SK-N-SH treated with all-trans-retinoic acid at 6 μM for 48 hours (cell line): Measurements from ENCODE around the gene TNIK.

ENCODE experiments used
- ATAC-seq: fragments of 200-7000 bp; cut with Tn5 transposase; 3 replicates; pipeline ENCODE4 v1.9.1; 2020; ENCODE audit warnings: mild to moderate bottlenecking, moderate library complexity
- BACH2 ChIP-seq: fragments of 250-450 bp; sonication (Bioruptor Pico); IDR thresholded peaks from 2 replicates; pipeline ENCODE4 v1.9.0; 2021; ENCODE audit warnings: mild to moderate bottlenecking, borderline replicate concordance
- CSDC2 ChIP-seq: fragments of 250-450 bp; sonication (Bioruptor Pico); IDR thresholded peaks from 2 replicates; pipeline ENCODE4 v1.5.0; 2020; ENCODE audit warnings: mild to moderate bottlenecking, moderate library complexity
- ESRRG ChIP-seq: fragments of 250-450 bp; sonication (Bioruptor Pico); IDR thresholded peaks from 2 replicates; pipeline ENCODE4 v1.6.1; 2021; ENCODE audit warnings: mild to moderate bottlenecking
- GLIS3 ChIP-seq: fragments of 250-450 bp; sonication (Bioruptor Pico); IDR thresholded peaks from 2 replicates; pipeline ENCODE4 v1.5.0; 2020; ENCODE audit warnings: mild to moderate bottlenecking, moderate library complexity
- ISL1 ChIP-seq: fragments of 250-450 bp; sonication (Bioruptor Pico); IDR thresholded peaks from 2 replicates; pipeline ENCODE4 v2.1.2; 2022; ENCODE audit warnings: mild to moderate bottlenecking, moderate library complexity
- OSR1 ChIP-seq: fragments of 250-450 bp; sonication (Bioruptor Pico); IDR thresholded peaks from 2 replicates; pipeline ENCODE4 v1.8.0; 2022; ENCODE audit warnings: moderate library complexity, mild to moderate bottlenecking, inconsistent platforms
- PPARA ChIP-seq: fragments of 250-450 bp; sonication (Bioruptor Pico); IDR thresholded peaks from 2 replicates; pipeline ENCODE4 v1.5.0; 2020; ENCODE audit warnings: mild to moderate bottlenecking, borderline replicate concordance
- SNAI2 ChIP-seq: fragments of 250-450 bp; sonication (Bioruptor Pico); IDR thresholded peaks from 2 replicates; pipeline ENCODE4 v1.5.0; 2020; ENCODE audit warnings: mild to moderate bottlenecking, moderate library complexity
- TCF4 ChIP-seq: fragments of 250-450 bp; sonication (Bioruptor Pico); IDR thresholded peaks from 2 replicates; pipeline ENCODE4 v1.8.0; 2021; ENCODE audit warnings: mild to moderate bottlenecking, moderate library complexity, borderline replicate concordance
- TOX ChIP-seq: fragments of 250-450 bp; sonication (Bioruptor Pico); IDR thresholded peaks from 2 replicates; pipeline ENCODE4 v1.8.0; 2021; ENCODE audit warnings: mild to moderate bottlenecking, moderate library complexity, borderline replicate concordance
- ZFP3 ChIP-seq: fragments of 250-450 bp; sonication (Bioruptor Pico); IDR thresholded peaks from 2 replicates; pipeline ENCODE4 v1.5.0; 2020; ENCODE audit warnings: mild to moderate bottlenecking, moderate library complexity
- ZFP30 ChIP-seq: fragments of 450-650 bp; formaldehyde crosslinking; IDR thresholded peaks from 2 replicates; pipeline ENCODE4 v1.5.0; 2022; ENCODE audit warnings: mild to moderate bottlenecking, moderate library complexity
- ZNF70 ChIP-seq: fragments of 450-650 bp; formaldehyde crosslinking; IDR thresholded peaks from 2 replicates; pipeline ENCODE4 v1.5.0; 2020; ENCODE audit warnings: mild to moderate bottlenecking, moderate library complexity
- ZNF8 ChIP-seq: fragments of 450-650 bp; formaldehyde crosslinking; IDR thresholded peaks from 2 replicates; pipeline ENCODE4 v1.5.0; 2020; ENCODE audit warnings: mild to moderate bottlenecking, moderate library complexity
- TF ChIP-seq, protein P1 (sequence below): fragments of 250-450 bp; sonication (Bioruptor Pico); IDR thresholded peaks from 2 replicates; pipeline ENCODE4 v1.8.0; 2021; ENCODE audit warnings: low read depth, mild to moderate bottlenecking, moderate library complexity, borderline replicate concordance
- TF ChIP-seq, protein P2 (sequence below): fragments of 250-450 bp; sonication (Bioruptor Pico); IDR thresholded peaks from 2 replicates; pipeline ENCODE4 v1.8.0; 2020; ENCODE audit warnings: mild to moderate bottlenecking, moderate library complexity, borderline replicate concordance
- TF ChIP-seq, protein P3 (sequence below): fragments of 250-450 bp; sonication (Bioruptor Pico); IDR thresholded peaks from 2 replicates; pipeline ENCODE4 v1.5.1; 2020; ENCODE audit warnings: low read depth, mild to moderate bottlenecking, moderate library complexity
- TF ChIP-seq, protein P4 (sequence below): fragments of 250-450 bp; sonication (Bioruptor Pico); IDR thresholded peaks from 2 replicates; pipeline ENCODE4 v1.5.1; 2021; ENCODE audit warnings: mild to moderate bottlenecking, moderate library complexity

The TNIK gene

DNA sequence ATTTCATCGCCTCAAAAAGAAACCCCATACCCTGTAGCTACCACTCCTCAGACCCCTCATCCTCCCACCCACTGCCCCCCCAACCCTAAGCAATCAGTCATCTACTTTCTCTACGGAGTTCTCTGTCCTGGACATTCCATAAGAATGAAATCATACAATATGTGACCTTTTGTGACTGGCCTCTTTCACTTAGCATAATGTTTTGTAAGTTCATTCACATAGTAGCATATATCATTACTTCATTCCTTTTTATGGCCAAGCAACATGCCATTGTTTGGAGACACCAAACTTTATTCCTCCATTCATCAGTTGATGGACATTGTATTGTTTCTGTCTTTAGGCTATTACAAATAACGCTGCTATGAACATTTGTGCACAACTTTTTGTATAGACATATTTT is 64.2 kb downstream of the TNIK start:
- ATAC-seq: no peak; the same call in 1 of the 3 replicates

GRCh38 chr3:171393032-171393744 is 67.0 kb downstream of the TNIK start:
- TF ChIP-seq ISL1 (CRISPR knock-in tag) (peak; percentile 38; the same call in 1 of the 2 replicates), ZNF8 (CRISPR knock-in tag) (no peak)
- TF ChIP-seq, protein P1, sequence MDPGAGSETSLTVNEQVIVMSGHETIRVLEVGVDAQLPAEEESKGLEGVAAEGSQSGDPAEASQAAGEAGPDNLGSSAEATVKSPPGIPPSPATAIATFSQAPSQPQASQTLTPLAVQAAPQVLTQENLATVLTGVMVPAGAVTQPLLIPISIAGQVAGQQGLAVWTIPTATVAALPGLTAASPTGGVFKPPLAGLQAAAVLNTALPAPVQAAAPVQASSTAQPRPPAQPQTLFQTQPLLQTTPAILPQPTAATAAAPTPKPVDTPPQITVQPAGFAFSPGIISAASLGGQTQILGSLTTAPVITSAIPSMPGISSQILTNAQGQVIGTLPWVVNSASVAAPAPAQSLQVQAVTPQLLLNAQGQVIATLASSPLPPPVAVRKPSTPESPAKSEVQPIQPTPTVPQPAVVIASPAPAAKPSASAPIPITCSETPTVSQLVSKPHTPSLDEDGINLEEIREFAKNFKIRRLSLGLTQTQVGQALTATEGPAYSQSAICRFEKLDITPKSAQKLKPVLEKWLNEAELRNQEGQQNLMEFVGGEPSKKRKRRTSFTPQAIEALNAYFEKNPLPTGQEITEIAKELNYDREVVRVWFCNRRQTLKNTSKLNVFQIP (CRISPR knock-in tag): no peak
- TF ChIP-seq, all 23 proteins: peak for 1
- ATAC-seq: peak; percentile 86

More for the DNA sequence above, 64.2 kb downstream of the TNIK start:
- TF ChIP-seq ISL1 (CRISPR knock-in tag) (peak; percentile 35), TCF4 (CRISPR knock-in tag) (no peak)

DNA sequence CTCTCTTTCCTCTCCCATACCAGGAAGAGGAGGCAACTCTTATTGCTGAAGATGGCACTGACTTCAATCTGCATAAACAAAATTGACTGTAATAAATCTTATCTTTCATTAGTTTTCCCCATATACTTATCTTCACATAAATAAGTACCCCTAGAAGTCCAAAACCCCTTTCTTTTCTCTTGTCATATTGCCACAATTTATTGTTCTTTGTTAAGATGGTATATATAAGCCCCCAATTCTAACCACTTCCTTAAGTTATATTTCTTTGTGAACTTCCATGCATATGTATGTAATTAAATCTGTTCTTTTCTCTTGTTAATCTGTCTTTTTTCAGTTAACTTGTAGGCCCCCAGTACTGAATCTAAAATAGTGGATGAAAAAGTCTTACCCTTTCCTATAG is 68.8 kb downstream of the TNIK start:
- ATAC-seq: no peak
- TF ChIP-seq ZFP3 (CRISPR knock-in tag) (no peak), TCF4 (CRISPR knock-in tag) (no peak), ZNF8 (CRISPR knock-in tag) (no peak), CSDC2 (no peak), OSR1 (CRISPR knock-in tag) (no peak), ZNF70 (no peak), ESRRG (CRISPR knock-in tag) (no peak), ISL1 (CRISPR knock-in tag) (no peak), ZFP30 (CRISPR knock-in tag) (no peak), PPARA (CRISPR knock-in tag) (no peak), SNAI2 (CRISPR knock-in tag) (no peak), GLIS3 (CRISPR knock-in tag) (no peak)
- TF ChIP-seq, protein P2, sequence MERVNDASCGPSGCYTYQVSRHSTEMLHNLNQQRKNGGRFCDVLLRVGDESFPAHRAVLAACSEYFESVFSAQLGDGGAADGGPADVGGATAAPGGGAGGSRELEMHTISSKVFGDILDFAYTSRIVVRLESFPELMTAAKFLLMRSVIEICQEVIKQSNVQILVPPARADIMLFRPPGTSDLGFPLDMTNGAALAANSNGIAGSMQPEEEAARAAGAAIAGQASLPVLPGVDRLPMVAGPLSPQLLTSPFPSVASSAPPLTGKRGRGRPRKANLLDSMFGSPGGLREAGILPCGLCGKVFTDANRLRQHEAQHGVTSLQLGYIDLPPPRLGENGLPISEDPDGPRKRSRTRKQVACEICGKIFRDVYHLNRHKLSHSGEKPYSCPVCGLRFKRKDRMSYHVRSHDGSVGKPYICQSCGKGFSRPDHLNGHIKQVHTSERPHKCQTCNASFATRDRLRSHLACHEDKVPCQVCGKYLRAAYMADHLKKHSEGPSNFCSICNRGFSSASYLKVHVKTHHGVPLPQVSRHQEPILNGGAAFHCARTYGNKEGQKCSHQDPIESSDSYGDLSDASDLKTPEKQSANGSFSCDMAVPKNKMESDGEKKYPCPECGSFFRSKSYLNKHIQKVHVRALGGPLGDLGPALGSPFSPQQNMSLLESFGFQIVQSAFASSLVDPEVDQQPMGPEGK: no peak
- TF ChIP-seq, protein P1 (CRISPR knock-in tag): no peak
- TF ChIP-seq, protein P3, sequence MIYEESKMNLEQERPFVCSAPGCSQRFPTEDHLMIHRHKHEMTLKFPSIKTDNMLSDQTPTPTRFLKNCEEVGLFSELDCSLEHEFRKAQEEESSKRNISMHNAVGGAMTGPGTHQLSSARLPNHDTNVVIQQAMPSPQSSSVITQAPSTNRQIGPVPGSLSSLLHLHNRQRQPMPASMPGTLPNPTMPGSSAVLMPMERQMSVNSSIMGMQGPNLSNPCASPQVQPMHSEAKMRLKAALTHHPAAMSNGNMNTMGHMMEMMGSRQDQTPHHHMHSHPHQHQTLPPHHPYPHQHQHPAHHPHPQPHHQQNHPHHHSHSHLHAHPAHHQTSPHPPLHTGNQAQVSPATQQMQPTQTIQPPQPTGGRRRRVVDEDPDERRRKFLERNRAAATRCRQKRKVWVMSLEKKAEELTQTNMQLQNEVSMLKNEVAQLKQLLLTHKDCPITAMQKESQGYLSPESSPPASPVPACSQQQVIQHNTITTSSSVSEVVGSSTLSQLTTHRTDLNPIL (CRISPR knock-in tag): no peak
- TF ChIP-seq, protein P4, sequence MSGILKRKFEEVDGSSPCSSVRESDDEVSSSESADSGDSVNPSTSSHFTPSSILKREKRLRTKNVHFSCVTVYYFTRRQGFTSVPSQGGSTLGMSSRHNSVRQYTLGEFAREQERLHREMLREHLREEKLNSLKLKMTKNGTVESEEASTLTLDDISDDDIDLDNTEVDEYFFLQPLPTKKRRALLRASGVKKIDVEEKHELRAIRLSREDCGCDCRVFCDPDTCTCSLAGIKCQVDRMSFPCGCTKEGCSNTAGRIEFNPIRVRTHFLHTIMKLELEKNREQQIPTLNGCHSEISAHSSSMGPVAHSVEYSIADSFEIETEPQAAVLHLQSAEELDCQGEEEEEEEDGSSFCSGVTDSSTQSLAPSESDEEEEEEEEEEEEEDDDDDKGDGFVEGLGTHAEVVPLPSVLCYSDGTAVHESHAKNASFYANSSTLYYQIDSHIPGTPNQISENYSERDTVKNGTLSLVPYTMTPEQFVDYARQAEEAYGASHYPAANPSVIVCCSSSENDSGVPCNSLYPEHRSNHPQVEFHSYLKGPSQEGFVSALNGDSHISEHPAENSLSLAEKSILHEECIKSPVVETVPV: no peak
- TF ChIP-seq, all 23 proteins: peak for 0

DNA sequence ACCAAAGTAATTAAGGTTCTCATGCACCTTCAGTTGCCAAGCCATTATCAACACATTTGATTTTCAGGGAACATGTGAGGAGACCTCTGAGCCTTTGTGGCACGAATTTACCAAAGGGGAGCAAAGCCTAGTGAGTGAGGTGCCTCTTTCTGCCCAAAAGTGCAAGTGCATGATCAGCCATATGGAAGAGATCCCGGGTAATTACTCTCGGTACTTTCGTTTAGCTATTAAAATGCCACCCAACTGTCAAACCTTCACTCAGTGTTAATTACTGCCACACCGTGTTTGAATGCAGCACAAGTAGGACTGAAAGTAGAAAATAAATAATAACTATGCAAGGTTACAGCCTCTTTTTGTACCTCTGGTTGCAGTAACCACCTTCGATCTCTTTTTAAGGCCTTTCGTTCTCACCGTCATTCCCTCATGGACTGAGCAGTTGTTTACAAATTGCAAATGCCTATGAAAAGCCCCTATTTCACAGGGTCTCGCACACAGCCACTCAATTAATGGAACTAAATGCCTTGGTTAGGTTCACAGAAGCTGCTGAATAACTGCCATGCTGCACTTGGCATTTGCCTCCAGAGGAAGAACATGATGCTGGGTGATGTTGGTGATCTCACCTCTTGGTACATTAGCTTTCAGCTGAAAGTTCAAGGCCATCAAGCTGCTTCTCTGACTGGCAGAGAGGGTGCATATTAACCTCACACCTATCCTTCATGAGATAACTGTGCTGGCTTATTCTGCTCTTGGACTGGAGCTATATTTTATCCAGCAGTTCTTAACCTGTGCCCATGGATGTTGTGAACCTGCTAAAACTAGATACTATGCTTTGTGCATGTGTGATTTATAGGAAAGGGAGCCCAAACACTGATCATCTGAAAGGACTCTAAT is 69.9 kb downstream of the TNIK start:
- no peak for ATAC-seq
- no peak for TF ChIP-seq BACH2 (CRISPR knock-in tag)
- TF ChIP-seq TCF4 (CRISPR knock-in tag): no peak
- TF ChIP-seq ZNF70: no peak
- TF ChIP-seq ZFP3 (CRISPR knock-in tag): no peak
- no peak for TF ChIP-seq TOX (CRISPR knock-in tag)
- no peak for TF ChIP-seq ESRRG (CRISPR knock-in tag)
- no peak for TF ChIP-seq PPARA (CRISPR knock-in tag)
- TF ChIP-seq, protein P2: no peak
- TF ChIP-seq, protein P4: no peak
- no peak for TF ChIP-seq ZFP30 (CRISPR knock-in tag)
- TF ChIP-seq OSR1 (CRISPR knock-in tag): no peak
